Breast epithelium (tissue), 3 donors: ENCODE measurements around the gene SIVA1.

Experiments
- CTCF ChIP-seq, 3 donors: fragments of 450-650 bp; IDR thresholded peaks; one replicate each; pipeline ENCODE4 v1.5.1; 2016 to 2017; ENCODE audit warnings: antibody characterized with exemption in 3 of 3, mild to moderate bottlenecking in 3 of 3, moderate library complexity in 3 of 3
- POLR2A ChIP-seq: fragments of 450-650 bp; IDR thresholded peaks from one replicate; pipeline ENCODE4 v1.6.1; 2016; ENCODE audit warnings: antibody characterized with exemption, mild to moderate bottlenecking, moderate library complexity

- TF ChIP-seq CTCF (IDR thresholded peaks at IDR 0.05) (no peak), POLR2A (no peak)
Observed at GRCh38 chr14:104717646-104718045, 35.3 kb upstream of the SIVA1 start.
